Measurements from ENCODE around the gene DNAJB4.

DNAJB4 gene

DNA sequence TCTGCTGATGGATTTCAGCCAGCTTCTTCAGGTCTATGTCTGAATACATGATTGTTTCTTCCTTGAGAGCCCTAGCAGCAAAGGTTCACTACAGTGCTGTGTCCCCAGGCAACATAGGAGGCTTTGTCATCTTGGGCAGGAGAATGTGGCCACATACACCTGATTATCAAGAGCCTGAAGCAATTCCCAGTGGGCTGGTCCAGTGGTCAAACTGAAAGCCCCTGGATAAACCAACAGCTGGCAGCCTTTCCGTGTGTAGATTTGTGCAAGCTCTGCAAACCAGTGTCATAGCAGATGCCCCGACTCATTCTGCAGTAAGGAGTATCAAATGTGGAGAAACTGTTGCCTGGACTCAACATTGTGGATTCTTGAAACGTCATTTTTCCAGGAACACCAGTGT lies 38.7 kb downstream of the DNAJB4 start:
- DNase-seq = no peak
- Histone ChIP-seq H3K4me3 (ENCODE audit: control insufficient read depth in 1 of 7, extremely low read depth in 1 of 7, insufficient read depth in 4 of 7, low read depth in 2 of 7, low read length in 6 of 7) (no peak overlapping the region), H3K4me1 (ENCODE audit: control extremely low read depth in 1 of 4, control insufficient read depth in 4 of 4, insufficient read depth in 4 of 4, low read length in 3 of 4) (peaks cover 2 to 16% (median 13%) of the 10 kb centered on the region in 4 experiments), H3K27me3 (replicated peaks in 2 of 5; ENCODE audit: control insufficient read depth in 4 of 5, insufficient read depth in 5 of 5, low read length in 4 of 5) (peaks cover 2 to 38% (median 20%) of the 10 kb centered on the region in 5 experiments), H3K9me3 (ENCODE audit: control extremely low read depth in 1 of 5, control insufficient read depth in 4 of 5, insufficient read depth in 2 of 5, low read depth in 1 of 5, low read length in 4 of 5) (no peaks in the 10 kb centered on the region), H3K36me3 (ENCODE audit: control insufficient read depth in 4 of 4, insufficient read depth in 4 of 4, low read length in 3 of 4) (no peaks in the 10 kb centered on the region), H3K27ac (ENCODE audit: insufficient read depth in 1 of 2, low read depth in 1 of 2, low read length in 2 of 2, poor library complexity in 1 of 2, severe bottlenecking in 2 of 2) (no peak overlapping the region)
- 95% methylated on average over 3 of the region's 3 CpGs for WGBS (ENCODE audit: insufficient coverage)
- CTCF ChIA-PET = interaction anchor here (0.7 to 1.9 kb wide), 5 partner anchors 9 to 71 kb away, joined by 3 to 5 read pairs (median 3); no protein-coding TSS in a partner anchor
- POLR2A ChIA-PET = no interaction called here

DNA sequence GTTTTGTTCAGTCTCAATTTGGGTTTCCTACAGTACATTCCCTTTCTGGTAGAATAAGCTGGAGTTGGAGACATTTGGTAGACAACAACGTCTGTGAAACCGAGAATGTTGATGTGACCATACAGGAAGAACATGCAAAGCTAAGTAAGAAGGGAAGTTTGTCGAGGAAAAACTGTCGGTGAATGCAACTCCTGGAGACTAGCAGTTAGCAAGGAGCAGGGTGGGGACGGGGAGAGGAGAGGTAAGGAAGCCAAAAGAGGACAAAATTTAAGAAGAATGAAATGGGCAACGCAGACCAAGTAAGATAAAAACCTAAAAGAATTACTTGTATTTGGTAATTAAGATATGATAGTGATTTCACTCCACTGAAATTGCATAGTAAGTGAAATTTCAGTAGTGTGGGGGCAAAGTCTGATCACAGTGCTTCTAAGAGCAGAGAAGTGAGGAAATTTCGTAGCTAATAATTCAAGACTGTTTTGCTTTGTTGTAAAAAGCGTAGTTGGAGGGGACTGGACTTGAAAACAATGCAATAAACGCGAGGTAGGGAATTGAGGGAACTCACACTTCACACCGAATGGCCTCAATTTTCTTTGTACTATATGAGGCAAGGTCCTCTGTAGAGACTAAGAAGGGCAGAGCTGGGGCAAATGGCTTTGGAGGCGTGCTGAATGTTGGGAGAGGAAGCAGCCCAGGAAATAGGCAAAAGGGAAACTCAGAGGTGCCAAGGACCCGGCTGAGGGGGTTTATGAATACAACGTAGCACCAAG lies 40.2 kb downstream of the DNAJB4 start:
- Histone ChIP-seq H3K9me3 (ENCODE audit: control extremely low read depth in 1 of 5, control insufficient read depth in 4 of 5, insufficient read depth in 2 of 5, low read depth in 1 of 5, low read length in 4 of 5) (no peaks in the 10 kb centered on the region), H3K4me3 (ENCODE audit: control insufficient read depth in 1 of 7, extremely low read depth in 1 of 7, insufficient read depth in 4 of 7, low read depth in 2 of 7, low read length in 6 of 7) (peak overlapping the region in 6 of 7 experiments; percentile 61 to 78 (median 64)), H3K27ac (ENCODE audit: insufficient read depth in 1 of 2, low read depth in 1 of 2, low read length in 2 of 2, poor library complexity in 1 of 2, severe bottlenecking in 2 of 2) (no peak overlapping the region), H3K36me3 (ENCODE audit: control insufficient read depth in 4 of 4, insufficient read depth in 4 of 4, low read length in 3 of 4) (no peaks in the 10 kb centered on the region), H3K27me3 (replicated peaks in 2 of 5; ENCODE audit: control insufficient read depth in 4 of 5, insufficient read depth in 5 of 5, low read length in 4 of 5) (peaks cover 2 to 38% (median 20%) of the 10 kb centered on the region in 5 experiments), H3K4me1 (ENCODE audit: control extremely low read depth in 1 of 4, control insufficient read depth in 4 of 4, insufficient read depth in 4 of 4, low read length in 3 of 4) (peaks cover 2 to 16% (median 13%) of the 10 kb centered on the region in 4 experiments)
- peak in 1 of 3 donors; percentile 10 for DNase-seq
- 46% methylated on average over 14 of the region's 14 CpGs for WGBS (ENCODE audit: insufficient coverage)
- ChIA-PET POLR2A (no interaction called here), CTCF (no interaction called here)

DNA sequence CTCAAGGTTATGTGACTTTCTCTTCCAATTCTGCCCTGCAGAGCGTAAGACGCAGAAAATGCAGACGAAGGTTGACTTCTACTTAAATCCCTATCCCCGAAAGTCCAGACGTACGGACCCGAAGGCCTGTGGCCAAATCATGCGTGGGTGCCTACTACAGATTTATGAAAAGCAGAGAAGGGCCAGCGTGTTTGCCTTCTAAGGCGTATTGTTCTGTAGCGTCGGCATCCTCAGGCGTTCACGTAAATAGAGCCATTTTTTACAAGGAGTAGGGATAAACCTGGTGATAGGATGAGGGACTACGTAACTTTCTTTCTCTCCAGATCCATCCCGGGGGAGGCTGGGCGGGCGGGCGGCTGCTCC lies 40.8 kb downstream of the DNAJB4 start:
- 46% methylated on average over 8 of the region's 19 CpGs for WGBS (ENCODE audit: insufficient coverage)
- DNase-seq = peak in 2 of 3 donors; percentile 41 to 42
- POLR2A ChIA-PET = no interaction called here
- Histone ChIP-seq H3K4me1 (ENCODE audit: control extremely low read depth in 1 of 4, control insufficient read depth in 4 of 4, insufficient read depth in 4 of 4, low read length in 3 of 4) (peaks cover 2 to 16% (median 13%) of the 10 kb centered on the region in 4 experiments), H3K9me3 (ENCODE audit: control extremely low read depth in 1 of 5, control insufficient read depth in 4 of 5, insufficient read depth in 2 of 5, low read depth in 1 of 5, low read length in 4 of 5) (no peaks in the 10 kb centered on the region), H3K36me3 (ENCODE audit: control insufficient read depth in 4 of 4, insufficient read depth in 4 of 4, low read length in 3 of 4) (no peaks in the 10 kb centered on the region), H3K27me3 (replicated peaks in 2 of 5; ENCODE audit: control insufficient read depth in 4 of 5, insufficient read depth in 5 of 5, low read length in 4 of 5) (peaks cover 2 to 38% (median 20%) of the 10 kb centered on the region in 5 experiments), H3K4me3 (ENCODE audit: control insufficient read depth in 1 of 7, extremely low read depth in 1 of 7, insufficient read depth in 4 of 7, low read depth in 2 of 7, low read length in 6 of 7) (peak overlapping the region; percentile 59 to 78 (median 62)), H3K27ac (ENCODE audit: insufficient read depth in 1 of 2, low read depth in 1 of 2, low read length in 2 of 2, poor library complexity in 1 of 2, severe bottlenecking in 2 of 2) (no peak overlapping the region)
- CTCF ChIA-PET = no interaction called here

DNA sequence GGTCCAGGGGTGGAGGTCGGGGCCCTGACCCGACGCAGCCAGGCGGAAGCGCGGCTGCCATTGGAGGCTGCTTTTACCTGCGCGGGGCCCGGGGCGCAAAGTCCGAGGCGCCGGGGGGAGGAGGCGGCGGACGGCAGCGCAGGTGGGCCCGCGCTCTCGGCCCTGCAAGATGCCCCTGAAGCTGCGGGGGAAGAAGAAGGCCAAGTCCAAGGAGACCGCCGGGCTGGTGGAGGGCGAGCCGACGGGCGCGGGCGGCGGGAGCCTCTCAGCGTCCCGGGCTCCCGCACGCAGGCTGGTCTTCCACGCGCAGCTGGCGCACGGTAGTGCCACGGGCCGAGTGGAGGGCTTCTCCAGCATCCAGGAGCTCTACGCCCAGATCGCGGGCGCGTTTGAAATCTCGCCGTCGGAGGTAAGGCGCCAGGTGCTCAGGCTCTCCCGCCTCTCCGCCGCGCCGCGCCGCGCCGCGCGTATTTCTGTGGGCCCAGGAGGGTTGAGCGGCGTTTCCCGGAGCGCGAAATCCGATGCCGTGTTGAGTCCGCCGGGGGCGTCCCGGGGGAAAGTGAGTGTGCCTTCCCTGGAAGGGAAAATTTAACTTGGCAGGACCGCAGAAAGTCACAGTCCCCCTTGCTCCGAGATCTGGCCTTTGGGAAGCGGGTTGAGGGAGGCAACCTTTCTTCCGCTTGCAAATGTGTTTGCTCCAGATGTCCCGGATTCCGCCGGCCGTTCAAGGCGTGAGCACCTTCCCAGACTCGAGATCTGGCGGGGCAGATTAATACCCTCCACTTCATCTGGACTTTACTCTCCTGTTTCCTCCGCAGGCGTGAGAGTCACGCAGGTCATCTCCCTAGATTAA lies 41.4 kb downstream of the DNAJB4 start, which contains the start of gene GIPC2:
GIPC2 (plus strand) TSS at position 41 of the 853 bp plus-strand sequence; CDS start at position 170, 129 bp downstream.
- ChIA-PET POLR2A (no interaction called here), CTCF (interaction anchor here (0.9 kb wide), 1 partner anchor 45 kb away, joined by 3 read pairs; no protein-coding TSS in a partner anchor)
- Histone ChIP-seq H3K9me3 (ENCODE audit: control extremely low read depth in 1 of 5, control insufficient read depth in 4 of 5, insufficient read depth in 2 of 5, low read depth in 1 of 5, low read length in 4 of 5) (no peaks in the 10 kb centered on the region), H3K27ac (ENCODE audit: insufficient read depth in 1 of 2, low read depth in 1 of 2, low read length in 2 of 2, poor library complexity in 1 of 2, severe bottlenecking in 2 of 2) (no peak within 1 kb of the TSS), H3K27me3 (replicated peaks in 2 of 5; ENCODE audit: control insufficient read depth in 4 of 5, insufficient read depth in 5 of 5, low read length in 4 of 5) (peaks cover 2 to 38% (median 20%) of the 10 kb centered on the region in 5 experiments), H3K4me3 (ENCODE audit: control insufficient read depth in 1 of 7, extremely low read depth in 1 of 7, insufficient read depth in 4 of 7, low read depth in 2 of 7, low read length in 6 of 7) (peak within 1 kb of the TSS; percentile 59 to 78 (median 62)), H3K36me3 (ENCODE audit: control insufficient read depth in 4 of 4, insufficient read depth in 4 of 4, low read length in 3 of 4) (no peaks in the 10 kb centered on the region), H3K4me1 (ENCODE audit: control extremely low read depth in 1 of 4, control insufficient read depth in 4 of 4, insufficient read depth in 4 of 4, low read length in 3 of 4) (peaks cover 2 to 16% (median 12%) of the 10 kb centered on the region in 4 experiments)
- DNase-seq = peak in 2 of 3 donors; percentile 47 to 67
- under 1% methylated on average over 76 of the region's 85 CpGs for WGBS (ENCODE audit: insufficient coverage)

DNA sequence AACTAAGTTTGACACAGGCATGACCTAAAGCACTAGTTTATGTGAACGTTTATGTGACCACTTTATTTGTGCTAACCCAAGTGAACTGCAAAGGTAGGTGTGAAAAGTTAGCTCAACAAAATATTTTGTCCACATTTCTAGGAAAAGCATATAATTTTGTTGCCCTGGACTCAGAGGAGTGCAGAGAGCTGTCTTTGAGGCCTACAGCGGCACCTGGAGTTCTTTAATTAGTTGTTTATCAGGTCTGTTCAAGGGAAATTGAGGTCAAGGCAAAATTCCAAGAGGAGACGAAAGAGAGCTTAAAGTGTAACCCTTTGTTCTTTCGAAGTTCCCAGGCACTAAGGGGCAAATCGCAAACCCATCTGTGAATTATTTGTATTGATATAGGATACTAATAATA lies 42.4 kb downstream of the DNAJB4 start:
- Histone ChIP-seq H3K4me3 (ENCODE audit: control insufficient read depth in 1 of 7, extremely low read depth in 1 of 7, insufficient read depth in 4 of 7, low read depth in 2 of 7, low read length in 6 of 7) (peak overlapping the region in 1 of 7 experiments; percentile 78), H3K27ac (ENCODE audit: insufficient read depth in 1 of 2, low read depth in 1 of 2, low read length in 2 of 2, poor library complexity in 1 of 2, severe bottlenecking in 2 of 2) (no peak overlapping the region), H3K36me3 (ENCODE audit: control insufficient read depth in 4 of 4, insufficient read depth in 4 of 4, low read length in 3 of 4) (no peaks in the 10 kb centered on the region), H3K4me1 (ENCODE audit: control extremely low read depth in 1 of 4, control insufficient read depth in 4 of 4, insufficient read depth in 4 of 4, low read length in 3 of 4) (peaks cover 2 to 20% (median 14%) of the 10 kb centered on the region in 4 experiments), H3K27me3 (replicated peaks in 2 of 5; ENCODE audit: control insufficient read depth in 4 of 5, insufficient read depth in 5 of 5, low read length in 4 of 5) (peaks cover 2 to 38% (median 20%) of the 10 kb centered on the region in 5 experiments), H3K9me3 (ENCODE audit: control extremely low read depth in 1 of 5, control insufficient read depth in 4 of 5, insufficient read depth in 2 of 5, low read depth in 1 of 5, low read length in 4 of 5) (no peaks in the 10 kb centered on the region)
- WGBS (ENCODE audit: insufficient coverage) = 33% methylated on average over 1 of the region's 5 CpGs
- peak in 1 of 3 donors; percentile 22 for DNase-seq
- ChIA-PET POLR2A (interaction anchor here (1.0 kb wide), 1 partner anchor 35 kb away, joined by 3 read pairs; no protein-coding TSS in a partner anchor), CTCF (interaction anchor here (0.5 to 1.7 kb wide), 4 partner anchors 44 to 307 kb away, joined by 3 to 5 read pairs (median 4); no protein-coding TSS in a partner anchor)

DNA sequence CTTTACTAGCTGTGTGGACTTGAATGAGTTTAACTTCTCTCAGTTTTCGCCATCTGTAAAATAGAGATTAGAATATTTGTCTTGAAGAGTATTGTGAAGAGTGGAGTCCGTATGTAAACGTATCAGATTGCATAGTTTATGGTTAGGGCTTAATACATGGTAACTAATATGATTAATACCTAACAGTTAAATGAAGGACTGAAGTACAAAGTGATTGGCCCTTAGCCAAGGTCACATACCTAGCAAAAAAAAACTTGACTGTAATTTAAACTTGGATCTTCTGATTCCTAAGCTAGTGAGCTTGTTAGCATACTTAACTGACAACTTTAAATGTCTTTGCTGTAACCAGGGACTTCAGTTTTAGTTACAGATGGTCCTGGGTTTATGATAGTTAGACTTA lies 42.9 kb downstream of the DNAJB4 start:
- peaks cover 2 to 26% (median 18%) of the 10 kb centered on the region in 4 experiments for H3K4me1 ChIP-seq (ENCODE audit: control extremely low read depth in 1 of 4, control insufficient read depth in 4 of 4, insufficient read depth in 4 of 4, low read length in 3 of 4)
- ChIA-PET CTCF (interaction anchor here (1.5 to 1.7 kb wide), 2 partner anchors 67 to 148 kb away, joined by 4 to 5 read pairs; no protein-coding TSS in a partner anchor), POLR2A (interaction anchor here (0.7 to 1.0 kb wide), 2 partner anchors 34 to 373 kb away, joined by 3 to 5 read pairs; no protein-coding TSS in a partner anchor)
- no CpG with 5 or more reads among the region's 3 CpGs for WGBS (ENCODE audit: insufficient coverage)
- peaks cover 2 to 38% (median 20%) of the 10 kb centered on the region in 5 experiments for H3K27me3 ChIP-seq (replicated peaks in 2 of 5; ENCODE audit: control insufficient read depth in 4 of 5, insufficient read depth in 5 of 5, low read length in 4 of 5)
- no peak overlapping the region for H3K27ac ChIP-seq (ENCODE audit: insufficient read depth in 1 of 2, low read depth in 1 of 2, low read length in 2 of 2, poor library complexity in 1 of 2, severe bottlenecking in 2 of 2)
- H3K9me3 ChIP-seq (ENCODE audit: control extremely low read depth in 1 of 5, control insufficient read depth in 4 of 5, insufficient read depth in 2 of 5, low read depth in 1 of 5, low read length in 4 of 5) = no peaks in the 10 kb centered on the region
- H3K36me3 ChIP-seq (ENCODE audit: control insufficient read depth in 4 of 4, insufficient read depth in 4 of 4, low read length in 3 of 4) = no peaks in the 10 kb centered on the region
- no peak overlapping the region for H3K4me3 ChIP-seq (ENCODE audit: control insufficient read depth in 1 of 7, extremely low read depth in 1 of 7, insufficient read depth in 4 of 7, low read depth in 2 of 7, low read length in 6 of 7)
- DNase-seq = no peak
